WTC11 (cell line): ENCODE measurements around the gene CBR1. TPM values are rescaled to one million over a fixed set of nuclear protein-coding genes. Genes with fewer than 3 reads are reported as not detected.

Experiments
- ATAC-seq: fragments of 200-7000 bp; cut with Tn5 transposase; 2 replicates; pipeline ENCODE4 v1.10.0; 2021; ENCODE audit warnings: mild to moderate bottlenecking, moderate library complexity
- CTCF ChIA-PET: fragments of 300-600 bp; sonication (Branson Sonifier 250); formaldehyde crosslinking; loops from one replicate; lab custom pipeline; 2021; ENCODE audit warnings: antibody characterized with exemption; lab: Charles Lee
- POLR2A ChIA-PET: fragments of 350-600 bp; sonication (Branson Sonifier 250); formaldehyde crosslinking; loops from one replicate; lab custom pipeline; 2021; ENCODE audit warnings: antibody characterized with exemption; lab: Charles Lee
- DNase-seq: peaks from one replicate; pipeline ENCODE4 v3.0.0; 2021; ENCODE audit warnings: low spot score
- H3K27ac Mint-ChIP-seq: 2 replicates; pipeline ENCODE4 v1.8.0; 2021; ENCODE audit warnings: mixed read lengths
- H3K27me3 Mint-ChIP-seq: 2 replicates; pipeline ENCODE4 v1.8.0; 2021; ENCODE audit warnings: low read depth, mild to moderate bottlenecking, moderate library complexity, mixed read lengths
- H3K36me3 Mint-ChIP-seq: 2 replicates; pipeline ENCODE4 v1.8.0; 2021; ENCODE audit warnings: mixed read lengths
- H3K4me1 Mint-ChIP-seq: 2 replicates; pipeline ENCODE4 v1.8.0; 2022; ENCODE audit warnings: mixed read lengths
- H3K4me3 Mint-ChIP-seq: 2 replicates; pipeline ENCODE4 v1.8.0; 2021; ENCODE audit warnings: mild to moderate bottlenecking, moderate library complexity, mixed read lengths
- H3K9me3 Mint-ChIP-seq: 2 replicates; pipeline ENCODE4 v1.8.0; 2021; ENCODE audit warnings: mixed read lengths
- AR ChIP-seq: fragments of 250-450 bp; sonication (Bioruptor Pico); IDR thresholded peaks from 2 replicates; pipeline ENCODE4 v1.9.0; 2021; ENCODE audit warnings: mild to moderate bottlenecking
- ATF1 ChIP-seq: sonication (generic); formaldehyde crosslinking; IDR thresholded peaks from 2 replicates; pipeline ENCODE4 v1.8.1; 2023; ENCODE audit warnings: mild to moderate bottlenecking, moderate library complexity, missing genetic modification reagents
- CREB1 ChIP-seq: sonication (generic); formaldehyde crosslinking; IDR thresholded peaks from 2 replicates; pipeline ENCODE4 v1.8.0; 2023; ENCODE audit warnings: mild to moderate bottlenecking, missing genetic modification reagents
- CREM ChIP-seq: sonication (generic); formaldehyde crosslinking; IDR thresholded peaks from 2 replicates; pipeline ENCODE4 v1.8.1; 2022; ENCODE audit warnings: mild to moderate bottlenecking, missing genetic modification reagents, moderate library complexity
- FOXP4 ChIP-seq: sonication (generic); formaldehyde crosslinking; IDR thresholded peaks from 2 replicates; pipeline ENCODE4 v1.8.0; 2022; ENCODE audit warnings: mild to moderate bottlenecking, missing genetic modification reagents
- GABPB1 ChIP-seq: sonication (generic); formaldehyde crosslinking; IDR thresholded peaks from 2 replicates; pipeline ENCODE4 v1.8.1; 2023; ENCODE audit warnings: mild to moderate bottlenecking, missing genetic modification reagents
- MXD4 ChIP-seq: fragments of 250-450 bp; sonication (Bioruptor Pico); IDR thresholded peaks from 2 replicates; pipeline ENCODE4 v1.8.0; 2021; ENCODE audit warnings: mild to moderate bottlenecking, moderate library complexity, borderline replicate concordance
- MYBL2 ChIP-seq: sonication (generic); formaldehyde crosslinking; IDR thresholded peaks from 2 replicates; pipeline ENCODE4 v1.8.1; 2023; ENCODE audit warnings: mild to moderate bottlenecking, moderate library complexity, missing genetic modification reagents
- NR1H2 ChIP-seq: sonication (generic); formaldehyde crosslinking; IDR thresholded peaks from 2 replicates; pipeline ENCODE4 v1.9.0; 2021; ENCODE audit warnings: mild to moderate bottlenecking, moderate library complexity, missing genetic modification reagents
- PRRX2 ChIP-seq: fragments of 250-450 bp; sonication (Bioruptor Pico); IDR thresholded peaks from 2 replicates; pipeline ENCODE4 v1.8.0; 2021; ENCODE audit warnings: mild to moderate bottlenecking
- TCF7 ChIP-seq: sonication (generic); formaldehyde crosslinking; IDR thresholded peaks from 2 replicates; pipeline ENCODE4 v1.8.0; 2022; ENCODE audit warnings: mild to moderate bottlenecking, low read depth, missing genetic modification reagents, moderate library complexity
- TEAD1 ChIP-seq: sonication (generic); formaldehyde crosslinking; IDR thresholded peaks from 2 replicates; pipeline ENCODE4 v1.8.0; 2022; ENCODE audit warnings: mild to moderate bottlenecking, missing genetic modification reagents
- ZBTB43 ChIP-seq: sonication (generic); formaldehyde crosslinking; IDR thresholded peaks from 2 replicates; pipeline ENCODE4 v1.8.1; 2023; ENCODE audit warnings: mild to moderate bottlenecking, missing genetic modification reagents
- ZNF121 ChIP-seq: sonication (generic); formaldehyde crosslinking; IDR thresholded peaks from 2 replicates; pipeline ENCODE4 v1.8.0; 2023; ENCODE audit warnings: missing genetic modification reagents
- ZNF317 ChIP-seq: sonication (generic); formaldehyde crosslinking; IDR thresholded peaks from 2 replicates; pipeline ENCODE4 v1.8.1; 2023; ENCODE audit warnings: low read depth, mild to moderate bottlenecking, moderate library complexity, missing genetic modification reagents, borderline replicate concordance
- ZNF416 ChIP-seq: fragments of 250-450 bp; sonication (Bioruptor Pico); IDR thresholded peaks from 2 replicates; pipeline ENCODE4 v1.9.0; 2021; ENCODE audit warnings: mild to moderate bottlenecking, inconsistent platforms
- total RNA-seq: library from RNA; stranded (reverse); gene quantifications from 3 replicates; pipeline ENCODE4 v1.2.3, GENCODE V29; 2021
- TF ChIP-seq, protein P1 (sequence below): fragments of 250-450 bp; sonication (Bioruptor Pico); IDR thresholded peaks from 2 replicates; pipeline ENCODE4 v1.9.0; 2021; ENCODE audit warnings: moderate library complexity, mild to moderate bottlenecking, inconsistent platforms, borderline replicate concordance
- TF ChIP-seq, protein P2 (sequence below): fragments of 200-600 bp; IDR thresholded peaks from 2 replicates; pipeline ENCODE4 v1.8.0; 2022; ENCODE audit warnings: antibody characterized with exemption
- TF ChIP-seq, protein P3 (sequence below): sonication (generic); formaldehyde crosslinking; conservative IDR thresholded peaks from 2 replicates; pipeline ENCODE4 v1.8.1; 2023; ENCODE audit warnings: mild to moderate bottlenecking, low read depth, missing genetic modification reagents, moderate library complexity

CBR1 gene
- total RNA-seq, 1 experiment from 2014 or later, result 167 TPM

DNA sequence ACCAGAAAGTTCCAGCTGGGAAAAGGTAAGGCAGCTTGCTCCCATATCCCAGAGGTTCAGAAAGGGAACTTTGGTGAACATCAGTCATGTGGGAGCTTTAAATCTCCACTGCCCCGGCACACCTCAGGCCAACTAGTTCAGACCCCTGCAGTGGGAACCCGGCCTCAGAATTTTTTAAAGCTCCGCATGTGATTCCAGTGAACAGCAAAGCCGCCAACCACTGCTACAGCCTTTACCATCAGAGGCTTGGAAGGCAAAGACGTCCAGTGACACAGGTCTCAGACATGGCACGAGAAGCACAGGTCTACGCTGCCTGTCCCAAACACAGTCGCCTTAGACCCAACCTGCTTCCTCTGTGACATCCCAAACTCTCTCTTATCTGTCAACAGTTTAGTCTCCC, 40.5 kb upstream of the CBR1 start:
- DNase-seq (no peak), ATAC-seq (no peak)
- ChIA-PET CTCF (interaction anchor here (0.8 to 1.6 kb wide), 5 partner anchors 15 to 1283 kb away, joined by 3 to 5 read pairs (median 3); no protein-coding TSS in a partner anchor), POLR2A (interaction anchor here (0.6 kb wide), 1 partner anchor 215 kb away, joined by 3 read pairs; no protein-coding TSS in a partner anchor)
- no peak overlapping the region for H3K27ac Mint-ChIP-seq
- peaks cover 5% of the 10 kb centered on the region for H3K36me3 Mint-ChIP-seq
- H3K9me3 Mint-ChIP-seq, result no peaks in the 10 kb centered on the region
- TF ChIP-seq TCF7 (no peak), NR1H2 (CRISPR knock-in tag) (no peak), FOXP4 (CRISPR knock-in tag) (no peak), MYBL2 (CRISPR knock-in tag) (no peak), ZBTB43 (CRISPR knock-in tag) (no peak), MXD4 (CRISPR knock-in tag) (no peak)
- TF ChIP-seq, protein P1, sequence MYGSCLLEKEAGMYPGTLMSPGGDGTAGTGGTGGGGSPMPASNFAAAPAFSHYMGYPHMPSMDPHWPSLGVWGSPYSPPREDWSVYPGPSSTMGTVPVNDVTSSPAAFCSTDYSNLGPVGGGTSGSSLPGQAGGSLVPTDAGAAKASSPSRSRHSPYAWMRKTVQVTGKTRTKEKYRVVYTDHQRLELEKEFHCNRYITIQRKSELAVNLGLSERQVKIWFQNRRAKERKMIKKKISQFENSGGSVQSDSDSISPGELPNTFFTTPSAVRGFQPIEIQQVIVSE (CRISPR knock-in tag), result no peak
- H3K27me3 Mint-ChIP-seq, result no peaks in the 10 kb centered on the region
- no peak overlapping the region for H3K4me3 Mint-ChIP-seq
- peaks cover 20% of the 10 kb centered on the region for H3K4me1 Mint-ChIP-seq

DNA sequence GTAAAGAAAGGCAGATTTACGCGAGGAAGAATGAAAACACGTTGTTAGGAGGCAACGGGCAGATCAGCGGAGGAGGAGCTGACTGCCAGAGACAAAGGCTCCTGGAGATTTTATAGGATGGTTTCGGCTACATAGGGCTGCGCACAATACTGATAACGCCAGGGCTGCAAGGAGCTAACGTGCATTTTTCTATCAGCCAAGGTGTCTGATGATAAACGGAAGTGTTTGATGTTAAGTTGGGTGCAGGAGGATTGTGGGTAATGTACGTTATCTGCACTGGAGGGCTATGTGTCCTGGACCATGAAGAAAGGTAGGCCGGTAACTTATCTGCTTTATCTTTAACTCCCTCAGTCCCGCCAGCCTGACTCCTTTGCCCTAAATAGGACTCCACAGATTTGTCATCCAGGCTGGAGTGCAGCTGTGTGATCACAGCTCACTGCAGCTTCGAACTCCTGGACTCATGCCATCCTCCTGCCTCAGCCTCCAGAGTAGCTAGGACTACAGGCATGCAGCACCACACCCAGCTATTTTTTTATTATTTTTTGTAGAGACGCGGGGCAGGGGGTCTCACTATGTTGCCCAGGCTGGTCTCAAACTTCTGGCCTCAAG, 39.1 kb upstream of the CBR1 start:
- no peak for ATAC-seq
- no peaks in the 10 kb centered on the region for H3K27me3 Mint-ChIP-seq
- POLR2A ChIA-PET, result no interaction called here

GRCh38 chr21:36032647-36033406, 37.0 kb upstream of the CBR1 start:
- peaks cover 40% of the 10 kb centered on the region for H3K4me1 Mint-ChIP-seq
- H3K9me3 Mint-ChIP-seq, result no peaks in the 10 kb centered on the region
- ATAC-seq (no peak), DNase-seq (no peak)
- H3K36me3 Mint-ChIP-seq, result peaks cover 30% of the 10 kb centered on the region
- no peak overlapping the region for H3K4me3 Mint-ChIP-seq
- peak overlapping the region; percentile 69 for H3K27ac Mint-ChIP-seq
- ChIA-PET CTCF (no interaction called here), POLR2A (no interaction called here)
- H3K27me3 Mint-ChIP-seq, result no peaks in the 10 kb centered on the region
- TF ChIP-seq AR (CRISPR knock-in tag), result no peak
- no peak for TF ChIP-seq ZNF416
- TF ChIP-seq TEAD1, result no peak
- TF ChIP-seq, protein P2, sequence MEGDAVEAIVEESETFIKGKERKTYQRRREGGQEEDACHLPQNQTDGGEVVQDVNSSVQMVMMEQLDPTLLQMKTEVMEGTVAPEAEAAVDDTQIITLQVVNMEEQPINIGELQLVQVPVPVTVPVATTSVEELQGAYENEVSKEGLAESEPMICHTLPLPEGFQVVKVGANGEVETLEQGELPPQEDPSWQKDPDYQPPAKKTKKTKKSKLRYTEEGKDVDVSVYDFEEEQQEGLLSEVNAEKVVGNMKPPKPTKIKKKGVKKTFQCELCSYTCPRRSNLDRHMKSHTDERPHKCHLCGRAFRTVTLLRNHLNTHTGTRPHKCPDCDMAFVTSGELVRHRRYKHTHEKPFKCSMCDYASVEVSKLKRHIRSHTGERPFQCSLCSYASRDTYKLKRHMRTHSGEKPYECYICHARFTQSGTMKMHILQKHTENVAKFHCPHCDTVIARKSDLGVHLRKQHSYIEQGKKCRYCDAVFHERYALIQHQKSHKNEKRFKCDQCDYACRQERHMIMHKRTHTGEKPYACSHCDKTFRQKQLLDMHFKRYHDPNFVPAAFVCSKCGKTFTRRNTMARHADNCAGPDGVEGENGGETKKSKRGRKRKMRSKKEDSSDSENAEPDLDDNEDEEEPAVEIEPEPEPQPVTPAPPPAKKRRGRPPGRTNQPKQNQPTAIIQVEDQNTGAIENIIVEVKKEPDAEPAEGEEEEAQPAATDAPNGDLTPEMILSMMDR, result no peak
- no peak for TF ChIP-seq MXD4 (CRISPR knock-in tag)
- TF ChIP-seq, protein P3, sequence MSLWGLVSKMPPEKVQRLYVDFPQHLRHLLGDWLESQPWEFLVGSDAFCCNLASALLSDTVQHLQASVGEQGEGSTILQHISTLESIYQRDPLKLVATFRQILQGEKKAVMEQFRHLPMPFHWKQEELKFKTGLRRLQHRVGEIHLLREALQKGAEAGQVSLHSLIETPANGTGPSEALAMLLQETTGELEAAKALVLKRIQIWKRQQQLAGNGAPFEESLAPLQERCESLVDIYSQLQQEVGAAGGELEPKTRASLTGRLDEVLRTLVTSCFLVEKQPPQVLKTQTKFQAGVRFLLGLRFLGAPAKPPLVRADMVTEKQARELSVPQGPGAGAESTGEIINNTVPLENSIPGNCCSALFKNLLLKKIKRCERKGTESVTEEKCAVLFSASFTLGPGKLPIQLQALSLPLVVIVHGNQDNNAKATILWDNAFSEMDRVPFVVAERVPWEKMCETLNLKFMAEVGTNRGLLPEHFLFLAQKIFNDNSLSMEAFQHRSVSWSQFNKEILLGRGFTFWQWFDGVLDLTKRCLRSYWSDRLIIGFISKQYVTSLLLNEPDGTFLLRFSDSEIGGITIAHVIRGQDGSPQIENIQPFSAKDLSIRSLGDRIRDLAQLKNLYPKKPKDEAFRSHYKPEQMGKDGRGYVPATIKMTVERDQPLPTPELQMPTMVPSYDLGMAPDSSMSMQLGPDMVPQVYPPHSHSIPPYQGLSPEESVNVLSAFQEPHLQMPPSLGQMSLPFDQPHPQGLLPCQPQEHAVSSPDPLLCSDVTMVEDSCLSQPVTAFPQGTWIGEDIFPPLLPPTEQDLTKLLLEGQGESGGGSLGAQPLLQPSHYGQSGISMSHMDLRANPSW (CRISPR knock-in tag), result no peak
- TF ChIP-seq GABPB1 (CRISPR knock-in tag), result no peak
- no peak for TF ChIP-seq ATF1 (CRISPR knock-in tag)
- no peak for TF ChIP-seq ZBTB43 (CRISPR knock-in tag)
- TF ChIP-seq PRRX2 (CRISPR knock-in tag), result no peak

More for the DNA sequence above, 39.1 kb upstream of the CBR1 start:
- no peak for DNase-seq
- H3K4me3 Mint-ChIP-seq, result no peak overlapping the region
- no peak for TF ChIP-seq CREB1 (CRISPR knock-in tag)
- TF ChIP-seq ZNF121 (CRISPR knock-in tag), result 0 out of 2 replicates have a peak, but pooled peaks have one; percentile 18
- TF ChIP-seq ZNF317 (CRISPR knock-in tag), result no peak
- TF ChIP-seq MYBL2 (CRISPR knock-in tag), result no peak
- TF ChIP-seq CREM, result no peak
- CTCF ChIA-PET, result interaction anchor here (0.5 to 0.6 kb wide), 2 partner anchors 53 to 1395 kb away, joined by 3 to 4 read pairs; no protein-coding TSS in a partner anchor
- H3K4me1 Mint-ChIP-seq, result peaks cover 32% of the 10 kb centered on the region
- no peak overlapping the region for H3K27ac Mint-ChIP-seq
- peaks cover 19% of the 10 kb centered on the region for H3K36me3 Mint-ChIP-seq
- no peaks in the 10 kb centered on the region for H3K9me3 Mint-ChIP-seq
